Astrocyte (in vitro differentiated cells and primary cell): Measurements from ENCODE around the gene BCO1. TPM values are rescaled to one million over a fixed set of nuclear protein-coding genes. Genes with fewer than 3 reads are reported as not detected.

Experiments
- DNase-seq: peaks from one replicate; pipeline ENCODE4 v3.0.0-alpha.2; 2010; ENCODE audit warnings: low read depth
- FAIRE-seq: peaks from 2 replicates; lab custom pipeline; 2011; peaks lifted over from hg19 to GRCh38; lab: Jason Lieb, UNC
- H2AFZ ChIP-seq: 2 replicates; pipeline ENCODE4 v1.6.0; 2012; ENCODE audit warnings: low read depth, low read length, inconsistent platforms
- H3K27ac ChIP-seq: 2 replicates; pipeline ENCODE4 v1.5.1; 2011; ENCODE audit warnings: low read depth, low read length, inconsistent platforms
- H3K27me3 ChIP-seq: 2 replicates; pipeline ENCODE4 v1.6.0; 2011; ENCODE audit warnings: low read length, inconsistent platforms; ENCODE audit not compliant: insufficient read depth
- H3K36me3 ChIP-seq: 2 replicates; pipeline ENCODE4 v1.5.1; 2011; ENCODE audit warnings: low read length, inconsistent platforms; ENCODE audit not compliant: insufficient read depth
- H3K4me1 ChIP-seq: 2 replicates; pipeline ENCODE4 v1.5.1; 2011; ENCODE audit warnings: low read length, inconsistent platforms; ENCODE audit not compliant: insufficient read depth
- H3K4me2 ChIP-seq: 2 replicates; pipeline ENCODE4 v1.6.0; 2012; ENCODE audit warnings: low read length, inconsistent platforms
- H3K4me3 ChIP-seq: 2 replicates; pipeline ENCODE4 v1.5.1; 2011; ENCODE audit warnings: low read depth, mild to moderate bottlenecking, low read length, inconsistent platforms; ENCODE audit not compliant: insufficient read depth
- H3K79me2 ChIP-seq: 2 replicates; pipeline ENCODE4 v1.6.0; 2012; ENCODE audit warnings: mild to moderate bottlenecking, low read length, inconsistent platforms; ENCODE audit not compliant: insufficient read depth
- H3K9ac ChIP-seq: 2 replicates; pipeline ENCODE4 v1.6.0; 2012; ENCODE audit warnings: mild to moderate bottlenecking, low read length, inconsistent platforms
- H3K9me3 ChIP-seq: 2 replicates; pipeline ENCODE4 v1.5.1; 2012; ENCODE audit warnings: low read depth, mild to moderate bottlenecking, low read length, inconsistent platforms; ENCODE audit not compliant: insufficient read depth
- H4K20me1 ChIP-seq: 2 replicates; pipeline ENCODE4 v1.6.0; 2012; ENCODE audit warnings: low read length, inconsistent platforms; ENCODE audit not compliant: insufficient read depth
- H3K27ac Mint-ChIP-seq: one replicate; pipeline ENCODE4 v1.8.0; 2021; ENCODE audit warnings: mild to moderate bottlenecking, mixed read lengths; ENCODE audit not compliant: unreplicated experiment
- H3K27me3 Mint-ChIP-seq: one replicate; pipeline ENCODE4 v1.8.0; 2021; ENCODE audit warnings: low read depth, mixed read lengths; ENCODE audit not compliant: unreplicated experiment
- H3K36me3 Mint-ChIP-seq: one replicate; pipeline ENCODE4 v1.8.0; 2021; ENCODE audit warnings: low read depth, mixed read lengths; ENCODE audit not compliant: unreplicated experiment
- H3K4me1 Mint-ChIP-seq: one replicate; pipeline ENCODE4 v1.8.0; 2021; ENCODE audit warnings: low read depth, mixed read lengths; ENCODE audit not compliant: unreplicated experiment
- H3K4me3 Mint-ChIP-seq: one replicate; pipeline ENCODE4 v1.8.0; 2021; ENCODE audit warnings: mild to moderate bottlenecking, moderate library complexity, mixed read lengths; ENCODE audit not compliant: unreplicated experiment
- H3K9me3 Mint-ChIP-seq: one replicate; pipeline ENCODE4 v1.8.0; 2021; ENCODE audit warnings: mild to moderate bottlenecking, mixed read lengths; ENCODE audit not compliant: unreplicated experiment
- CTCF ChIP-seq: IDR thresholded peaks from 2 replicates; pipeline ENCODE4 v1.5.1; 2011; ENCODE audit warnings: low read depth, mild to moderate bottlenecking, inconsistent platforms, low read length, moderate library complexity; ENCODE audit not compliant: insufficient read depth
- EZH2 ChIP-seq: IDR thresholded peaks from 2 replicates; pipeline ENCODE4 v1.6.1; 2012; ENCODE audit warnings: mild to moderate bottlenecking, low read length, inconsistent platforms; ENCODE audit not compliant: insufficient read depth
- total RNA-seq: library from RNA; stranded (reverse); gene quantifications from 2 replicates; pipeline ENCODE4 v1.2.1, GENCODE V29; 2021

The BCO1 gene
- total RNA-seq, 1 donor from 2014 or later, result not detected

- no peak for TF ChIP-seq EZH2
- no peak for TF ChIP-seq CTCF
- no peak for FAIRE-seq
- peaks cover 10% of the 10 kb centered on the region for H3K27me3 ChIP-seq
- H2AFZ ChIP-seq, result no peak overlapping the region
- Mint-ChIP-seq H3K27ac (no peak overlapping the region), H3K9me3 (no peaks in the 10 kb centered on the region), H3K36me3 (no peaks in the 10 kb centered on the region), H3K27me3 (peaks cover 16% of the 10 kb centered on the region), H3K4me3 (no peak overlapping the region), H3K4me1 (no peaks in the 10 kb centered on the region)
- no peak overlapping the region for H3K4me2 ChIP-seq
- no peaks in the 10 kb centered on the region for H4K20me1 ChIP-seq
- no peak for DNase-seq
- H3K4me1 ChIP-seq, result no peaks in the 10 kb centered on the region
- H3K9ac ChIP-seq, result no peak overlapping the region
- H3K79me2 ChIP-seq, result no peaks in the 10 kb centered on the region
- no peak overlapping the region for H3K4me3 ChIP-seq
- H3K36me3 ChIP-seq, result no peaks in the 10 kb centered on the region
- H3K9me3 ChIP-seq, result no peaks in the 10 kb centered on the region
- no peak overlapping the region for H3K27ac ChIP-seq
These were observed 22.4 kb upstream of the BCO1 start for GRCh38 chr16:81216114-81216513.

- Histone ChIP-seq H3K27ac (no peak overlapping the region), H3K4me2 (no peak overlapping the region), H2AFZ (no peak overlapping the region), H4K20me1 (no peaks in the 10 kb centered on the region), H3K4me1 (no peaks in the 10 kb centered on the region), H3K36me3 (no peaks in the 10 kb centered on the region), H3K9ac (no peak overlapping the region), H3K27me3 (peaks cover 9% of the 10 kb centered on the region), H3K9me3 (no peaks in the 10 kb centered on the region), H3K4me3 (no peak overlapping the region), H3K79me2 (no peaks in the 10 kb centered on the region)
- no peaks in the 10 kb centered on the region for H3K36me3 Mint-ChIP-seq
- no peak for FAIRE-seq
- DNase-seq, result no peak
- H3K4me3 Mint-ChIP-seq, result no peak overlapping the region
- H3K4me1 Mint-ChIP-seq, result no peaks in the 10 kb centered on the region
- no peaks in the 10 kb centered on the region for H3K9me3 Mint-ChIP-seq
- peaks cover 10% of the 10 kb centered on the region for H3K27me3 Mint-ChIP-seq
- TF ChIP-seq EZH2 (no peak), CTCF (no peak)
- no peak overlapping the region for H3K27ac Mint-ChIP-seq
These were observed 21.8 kb upstream of the BCO1 start for GRCh38 chr16:81216706-81217105.

GRCh38 chr16:81219151-81219550 lies 19.3 kb upstream of the BCO1 start:
- H4K20me1 ChIP-seq, result no peaks in the 10 kb centered on the region
- Mint-ChIP-seq H3K27ac (no peak overlapping the region), H3K36me3 (no peaks in the 10 kb centered on the region), H3K9me3 (no peaks in the 10 kb centered on the region), H3K4me3 (no peak overlapping the region), H3K4me1 (peaks cover 5% of the 10 kb centered on the region), H3K27me3 (peaks cover 10% of the 10 kb centered on the region)
- H3K36me3 ChIP-seq, result no peaks in the 10 kb centered on the region
- no peaks in the 10 kb centered on the region for H3K4me1 ChIP-seq
- H3K9ac ChIP-seq, result no peak overlapping the region
- H3K27me3 ChIP-seq, result peaks cover 9% of the 10 kb centered on the region
- H2AFZ ChIP-seq, result no peak overlapping the region
- H3K9me3 ChIP-seq, result no peaks in the 10 kb centered on the region
- no peak overlapping the region for H3K4me3 ChIP-seq
- TF ChIP-seq EZH2 (no peak), CTCF (no peak)
- FAIRE-seq, result no peak
- H3K4me2 ChIP-seq, result no peak overlapping the region
- no peaks in the 10 kb centered on the region for H3K79me2 ChIP-seq
- no peak for DNase-seq
- no peak overlapping the region for H3K27ac ChIP-seq
